ENCODE data around the gene MSMP.
A peak's percentile ranks its signal among the peaks of the same experiment; 100 is the strongest.

The MSMP gene

DNA sequence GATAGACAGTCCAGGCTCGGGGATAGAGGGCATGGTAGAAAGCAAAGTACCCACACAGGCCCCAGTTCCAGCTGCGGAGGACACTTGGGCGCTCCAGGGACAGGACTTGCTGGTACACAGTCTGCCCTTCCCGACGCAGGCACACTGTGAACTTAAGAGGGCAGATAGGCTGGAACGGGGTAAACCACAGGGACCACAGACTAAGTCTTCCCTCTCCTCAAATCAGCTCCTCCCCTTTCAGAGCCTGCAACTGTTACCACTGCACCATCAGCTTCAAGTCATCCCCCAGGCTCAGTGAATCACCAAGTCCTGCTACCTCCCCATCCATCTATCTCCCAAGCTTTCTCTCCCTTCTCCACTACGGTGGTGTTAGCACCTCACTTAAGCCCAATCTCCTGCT lies 12.3 kb downstream of the MSMP start:
- no peak for DNase-seq

DNA sequence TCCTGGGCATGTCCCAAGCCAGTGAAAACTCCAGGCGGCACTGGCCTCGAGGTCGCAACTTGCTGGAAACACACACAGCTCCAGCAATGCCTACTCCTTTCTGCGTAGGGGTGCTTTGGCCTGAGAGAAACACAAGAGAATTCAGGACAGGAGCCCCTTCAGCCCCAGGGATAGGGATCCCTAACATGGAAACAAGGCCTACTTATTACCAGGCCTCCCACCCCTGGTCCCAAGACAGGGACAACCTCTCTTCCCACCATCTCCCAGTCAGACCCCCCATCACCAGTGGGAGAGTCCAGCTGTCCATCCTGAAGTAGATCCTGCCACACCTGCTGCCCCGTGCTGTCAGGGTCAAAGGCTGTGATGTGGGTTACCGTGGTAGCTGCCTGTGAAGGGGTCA lies 13.8 kb downstream of the MSMP start:
- DNase-seq, result no peak

DNA sequence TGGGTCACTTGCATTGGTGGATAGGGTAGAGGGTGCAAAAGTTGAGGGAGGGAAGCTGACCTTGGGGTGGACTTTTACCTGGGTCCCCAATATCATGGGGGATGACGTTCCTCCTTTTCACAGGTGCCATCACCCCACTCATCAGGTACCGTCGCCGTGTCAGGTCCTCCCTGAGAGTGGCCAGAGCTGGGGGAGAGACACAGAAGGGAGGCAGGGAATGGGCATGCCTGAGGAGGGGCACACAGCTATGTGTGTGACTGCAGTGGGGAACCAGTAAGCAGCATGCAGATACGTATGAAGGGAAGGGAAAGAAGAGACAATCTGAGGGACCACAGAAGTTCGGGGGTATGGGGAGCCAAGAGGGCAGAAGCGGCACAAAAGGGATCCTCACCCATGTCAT lies 15.2 kb downstream of the MSMP start:
- no peak for DNase-seq

DNA sequence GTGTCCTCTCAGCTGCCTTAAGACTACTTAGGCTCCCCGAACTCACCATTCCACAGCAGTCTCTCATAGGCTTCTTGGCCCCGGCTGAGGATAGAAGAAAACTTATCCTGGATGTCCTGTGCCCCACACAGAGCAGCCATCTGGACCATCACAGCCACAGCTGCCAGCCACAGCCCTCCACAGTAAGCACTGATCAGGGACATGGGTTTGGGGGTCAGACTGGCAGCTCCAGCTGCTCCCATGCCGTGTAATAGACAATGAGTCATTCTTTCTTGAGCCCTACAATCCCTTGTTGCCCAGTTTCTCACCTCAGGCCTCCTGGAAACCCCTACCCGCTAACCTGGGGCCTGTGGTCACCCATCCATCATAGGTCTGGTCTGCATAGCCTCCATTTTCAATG lies 15.9 kb downstream of the MSMP start:
- no peak for DNase-seq

DNA sequence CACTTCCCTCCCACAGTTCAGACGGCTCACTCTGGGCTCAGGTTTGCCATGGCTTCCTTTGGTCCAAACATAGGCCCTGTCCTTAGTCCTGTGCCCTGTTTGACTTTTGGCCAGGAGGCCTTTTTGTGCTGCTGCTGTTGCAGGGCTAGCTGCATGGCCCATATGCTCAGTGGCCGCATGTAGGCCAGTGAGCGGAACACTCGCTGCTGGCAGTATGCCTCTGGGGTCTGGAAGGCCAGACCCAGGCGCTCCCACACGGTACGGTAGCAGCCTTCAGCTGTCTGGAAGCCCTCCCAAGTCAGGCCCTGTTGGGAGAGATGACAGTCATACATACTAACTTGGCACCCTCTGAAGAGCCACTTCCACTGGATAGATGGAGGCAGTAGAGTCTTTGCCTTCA lies 16.9 kb downstream of the MSMP start:
- no peak for DNase-seq

DNA sequence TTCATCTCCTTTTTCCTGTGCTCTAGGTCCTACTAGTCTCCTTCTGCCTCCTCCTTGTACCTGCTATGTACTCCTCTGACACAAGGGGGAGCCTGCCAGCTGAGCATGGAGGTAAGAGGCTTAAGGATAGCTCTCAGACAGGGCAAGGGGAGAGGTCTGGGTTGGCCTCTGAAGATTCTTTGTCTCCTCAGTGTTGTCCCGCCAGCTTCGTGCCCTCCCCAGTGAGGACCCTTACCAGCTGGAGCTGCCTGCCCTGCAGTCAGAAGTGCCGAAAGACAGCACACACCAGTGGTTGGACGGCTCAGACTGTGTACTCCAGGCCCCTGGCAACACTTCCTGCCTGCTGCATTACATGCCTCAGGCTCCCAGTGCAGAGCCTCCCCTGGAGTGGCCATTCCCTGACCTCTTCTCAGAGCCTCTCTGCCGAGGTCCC lies 17.9 kb downstream of the MSMP start:
- peak; percentile 82 for DNase-seq

DNA sequence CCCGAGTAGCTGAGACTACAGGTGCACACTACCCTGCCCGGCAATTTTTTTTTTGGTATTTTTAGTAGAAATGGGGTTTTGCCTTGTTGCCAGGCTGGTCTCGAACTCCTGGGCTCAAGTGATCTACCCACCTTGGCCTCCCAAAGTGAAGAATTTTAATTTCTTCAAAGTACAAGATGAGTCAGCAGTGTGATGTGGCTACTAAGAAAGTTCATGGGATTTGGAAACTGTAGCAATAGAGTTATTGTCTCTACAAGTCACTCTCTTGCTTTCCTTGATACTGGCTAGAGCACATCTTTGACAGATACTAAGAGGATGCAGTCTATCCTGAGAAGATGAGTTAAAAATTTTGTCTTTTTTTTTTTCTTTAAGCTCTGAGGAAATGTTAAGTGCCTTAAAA lies 20.0 kb downstream of the MSMP start:
- DNase-seq, result no peak

DNA sequence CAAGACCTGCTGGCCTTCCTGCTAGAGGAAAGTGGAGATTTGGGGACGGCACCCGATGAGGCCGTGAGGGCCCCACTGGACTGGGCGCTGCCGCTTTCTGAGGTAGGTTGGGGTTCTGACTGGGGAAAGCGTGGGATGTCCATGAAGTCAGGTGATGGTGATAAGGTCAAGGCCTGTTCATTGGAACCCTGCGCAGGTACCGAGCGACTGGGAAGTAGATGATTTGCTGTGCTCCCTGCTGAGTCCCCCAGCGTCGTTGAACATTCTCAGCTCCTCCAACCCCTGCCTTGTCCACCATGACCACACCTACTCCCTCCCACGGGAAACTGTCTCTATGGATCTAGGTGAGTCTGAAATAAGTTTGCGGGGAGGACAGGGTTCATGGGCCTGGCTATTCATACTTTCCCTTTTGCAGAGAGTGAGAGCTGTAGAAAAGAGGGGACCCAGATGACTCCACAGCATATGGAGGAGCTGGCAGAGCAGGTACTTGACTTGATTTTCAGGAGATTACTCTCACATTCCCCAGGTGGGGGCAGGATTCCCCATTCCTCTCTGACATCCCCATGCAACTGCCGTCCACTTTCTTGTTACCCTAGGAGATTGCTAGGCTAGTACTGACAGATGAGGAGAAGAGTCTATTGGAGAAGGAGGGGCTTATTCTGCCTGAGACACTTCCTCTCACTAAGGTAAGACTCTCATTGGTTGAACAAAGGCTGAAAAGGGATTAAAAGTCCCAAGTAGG lies 21.1 kb downstream of the MSMP start:
- DNase-seq, result peak; percentile 45

DNA sequence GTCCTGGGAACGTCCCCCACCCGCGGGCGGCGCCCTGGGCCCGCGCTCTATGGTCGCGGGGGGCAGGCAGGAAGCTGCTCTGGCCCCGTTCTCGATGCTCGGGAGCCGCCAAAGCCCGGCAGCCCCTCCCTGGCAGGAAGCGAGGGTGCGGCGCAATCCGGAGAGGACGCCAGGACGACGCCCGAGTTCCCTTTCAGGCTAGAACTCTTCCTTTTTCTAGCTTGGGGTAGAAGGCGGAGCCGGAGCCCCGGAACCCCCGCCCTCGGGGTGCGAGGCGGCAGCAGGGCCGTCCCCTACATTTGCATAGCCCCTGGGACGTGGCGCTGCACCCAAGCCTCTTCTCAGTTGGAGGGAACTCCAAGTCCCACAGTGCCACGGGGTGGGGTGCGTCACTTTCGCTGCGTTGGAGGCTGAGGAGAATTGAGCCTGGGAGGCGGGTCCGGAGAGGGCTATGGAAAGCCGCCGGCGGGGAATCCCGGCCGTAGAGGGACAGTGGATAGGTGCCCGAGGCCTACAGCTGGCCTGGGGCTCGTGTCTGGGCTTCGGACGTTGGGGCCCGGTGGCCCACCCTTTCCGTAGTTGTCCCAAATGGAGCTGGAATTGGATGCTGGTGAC lies 21.8 kb downstream of the MSMP start, which contains the start of the genes CREB3 and TLN1:
CREB3 (plus strand) TSS at position 482 of the 615 bp plus-strand sequence; CDS start at position 589, 107 bp downstream.
TLN1 (minus strand) TSS at position 11 of the 615 bp plus-strand sequence. CDS start 6,501 bp downstream, outside the sequence.
- DNase-seq, result peak; percentile 98

DNA sequence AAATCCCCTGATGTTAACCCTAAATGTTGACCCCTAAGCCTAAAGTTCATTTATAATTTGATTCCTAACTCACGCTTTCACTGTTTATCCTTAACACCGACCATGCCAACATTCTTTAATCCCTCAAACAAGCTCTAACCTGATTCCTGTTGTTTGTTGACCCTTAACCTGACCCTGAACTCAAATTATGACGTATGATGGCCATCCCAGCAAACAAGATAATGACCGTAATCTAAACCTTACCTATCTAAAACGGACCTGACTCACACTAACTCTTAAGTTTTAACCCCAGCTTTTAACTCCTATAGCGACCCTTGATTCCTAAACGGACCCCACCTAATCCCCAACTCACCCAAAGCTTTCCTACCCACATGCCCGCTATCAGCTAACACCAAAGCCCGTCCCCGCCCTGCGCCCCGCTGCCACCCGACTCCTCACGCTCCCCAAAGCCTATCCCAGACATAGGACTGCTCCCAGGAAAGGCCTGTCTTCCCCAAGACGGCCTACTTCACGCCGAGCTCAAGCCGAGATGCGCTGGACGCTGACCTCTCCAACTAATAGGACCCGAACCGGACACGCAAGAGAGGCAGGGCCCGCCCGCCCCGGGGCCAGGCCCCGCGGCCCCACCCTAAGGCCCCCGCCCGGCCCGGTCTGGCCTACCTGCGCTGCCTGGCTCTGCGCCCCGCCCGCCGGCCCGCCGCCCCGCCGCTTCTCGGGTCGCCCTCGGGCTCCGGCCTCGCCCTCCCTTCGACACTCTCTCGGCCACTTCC lies 22.5 kb downstream of the MSMP start:
- no peak for DNase-seq

DNA sequence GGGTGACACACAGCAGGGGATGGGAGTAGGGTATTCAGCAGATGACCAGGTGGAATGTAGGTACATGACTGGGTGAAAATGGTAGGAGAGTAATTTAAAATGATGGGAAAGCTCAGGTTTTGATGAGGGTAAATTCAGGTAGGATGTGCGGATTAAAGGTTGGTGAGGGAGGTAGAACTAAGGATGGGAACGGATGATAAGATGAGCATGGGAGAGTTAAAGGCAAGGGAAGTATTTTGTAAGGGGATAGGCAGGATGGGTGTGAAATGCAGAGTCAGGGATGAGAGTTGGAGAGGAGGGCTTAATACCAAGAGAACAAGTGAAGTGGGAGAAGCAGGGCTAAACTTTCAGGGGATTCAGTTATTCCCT lies 23.6 kb downstream of the MSMP start:
- no peak for DNase-seq

DNA sequence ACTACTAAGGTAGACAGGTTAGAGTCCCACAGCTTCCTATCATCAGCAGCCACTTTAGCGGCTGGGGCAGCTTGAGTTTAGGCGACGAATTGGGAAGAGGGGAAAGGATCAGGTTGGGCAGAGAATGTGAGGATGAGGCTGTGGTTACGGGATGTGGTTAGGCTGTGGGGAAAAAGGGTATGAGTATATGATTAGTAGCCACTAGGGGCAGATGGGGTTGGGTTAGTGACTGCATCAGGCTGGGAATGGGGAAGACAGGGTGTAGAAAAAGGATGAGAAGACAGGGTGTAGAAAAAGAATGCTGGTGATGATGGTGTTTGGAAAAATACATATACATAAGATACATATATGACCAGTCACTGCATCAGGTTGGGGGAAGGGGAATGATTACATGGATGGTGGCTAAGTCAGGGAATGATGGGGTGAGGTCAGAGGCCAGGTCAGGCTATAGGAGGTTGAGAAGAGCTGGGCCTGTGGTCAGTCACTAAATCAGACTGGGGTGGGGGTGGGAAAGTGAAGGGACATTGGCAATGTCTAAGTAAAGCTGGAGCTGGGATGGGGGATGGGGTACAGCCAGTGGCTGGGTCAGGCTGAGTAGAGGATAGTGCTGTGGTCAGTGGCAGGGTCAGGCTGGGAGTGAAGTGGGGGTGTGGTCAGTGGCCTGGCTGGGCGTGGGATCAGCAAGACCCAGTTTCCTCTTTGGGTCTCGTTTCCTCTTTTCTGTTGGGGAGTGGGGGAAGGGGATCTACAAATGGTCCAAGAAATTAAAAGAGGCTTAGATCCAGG lies 24.2 kb downstream of the MSMP start:
- DNase-seq, result peak; percentile 61

DNA sequence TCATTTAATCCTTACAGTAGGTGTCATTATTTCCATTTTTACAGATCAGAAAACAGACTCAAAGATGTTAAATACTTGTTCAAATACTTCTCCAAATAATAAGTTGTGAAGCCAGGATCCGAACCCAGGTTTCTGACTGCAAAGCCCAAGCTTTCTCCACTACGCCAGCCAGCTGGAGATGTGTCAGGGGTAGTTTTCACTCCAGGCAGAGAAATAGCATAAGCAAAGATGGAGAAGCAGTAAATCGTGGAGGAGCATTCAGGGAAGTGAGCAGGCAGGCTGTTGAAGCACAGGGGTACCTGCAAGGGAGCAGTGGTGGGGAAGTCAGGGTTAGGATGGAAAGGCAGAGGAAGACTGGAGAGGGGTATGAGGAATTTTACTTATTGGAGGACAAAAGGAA lies 25.0 kb downstream of the MSMP start:
- no peak for DNase-seq

DNA sequence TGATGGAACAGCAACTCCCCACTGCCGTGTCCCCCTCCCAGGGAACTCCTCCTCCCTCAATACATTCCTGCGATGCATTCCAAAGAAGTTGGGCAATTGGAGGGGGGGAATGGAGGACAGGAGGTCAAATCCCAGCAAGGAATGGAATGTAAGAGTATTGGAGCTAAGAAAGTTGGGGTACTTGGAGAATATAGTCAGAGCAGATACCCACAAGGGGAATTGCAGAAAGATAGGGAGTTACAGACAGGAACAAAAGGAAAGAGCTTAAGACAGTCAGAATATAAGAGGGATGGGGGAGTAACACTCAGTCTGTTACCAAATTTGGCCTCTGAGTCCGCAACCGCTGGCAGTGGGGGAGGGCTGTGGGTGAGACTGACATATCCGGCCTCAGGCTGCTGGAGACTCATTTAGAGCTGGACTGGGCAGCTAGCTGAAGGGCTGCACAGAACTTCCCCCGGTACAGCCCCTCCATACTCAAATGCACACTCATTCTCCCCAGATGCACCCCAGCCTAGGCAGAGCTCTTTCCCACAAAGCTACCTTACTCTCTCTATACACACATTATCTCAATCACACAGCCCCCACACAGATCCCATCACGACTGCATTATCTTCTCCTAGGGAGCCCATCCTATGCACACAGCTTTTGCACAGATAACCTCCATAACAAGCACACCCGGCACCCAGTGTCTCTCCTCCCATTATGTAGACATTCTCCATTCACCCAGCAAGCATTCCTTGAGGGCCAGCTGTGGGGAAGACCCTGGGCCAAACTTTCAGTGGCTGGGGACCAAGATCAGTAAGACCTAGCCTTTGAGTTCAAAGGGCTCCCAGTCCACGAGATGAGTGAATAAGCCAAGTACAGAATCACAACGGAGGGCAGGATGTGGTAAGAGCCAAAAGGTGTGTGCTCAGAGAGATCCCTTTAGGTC lies 25.8 kb downstream of the MSMP start:
- DNase-seq, result peak; percentile 50

DNA sequence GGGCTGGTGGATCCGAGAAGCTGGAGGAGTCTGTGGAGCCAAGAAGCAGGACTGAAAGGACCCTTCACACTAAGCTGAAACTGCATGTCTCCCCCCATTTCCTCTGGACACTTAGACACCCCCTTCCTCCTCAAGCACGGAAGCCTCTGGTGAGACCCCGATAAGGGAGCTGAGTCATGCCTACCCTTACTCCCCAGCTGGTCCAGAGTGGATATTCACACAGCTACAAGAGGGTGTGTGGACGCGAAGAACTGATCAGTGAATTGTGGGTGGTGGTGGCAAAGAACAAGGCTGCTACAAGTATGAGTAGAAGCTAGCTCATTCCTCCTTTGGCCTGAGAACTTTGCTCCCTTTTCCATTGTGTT lies 26.4 kb downstream of the MSMP start:
- DNase-seq, result no peak

DNA sequence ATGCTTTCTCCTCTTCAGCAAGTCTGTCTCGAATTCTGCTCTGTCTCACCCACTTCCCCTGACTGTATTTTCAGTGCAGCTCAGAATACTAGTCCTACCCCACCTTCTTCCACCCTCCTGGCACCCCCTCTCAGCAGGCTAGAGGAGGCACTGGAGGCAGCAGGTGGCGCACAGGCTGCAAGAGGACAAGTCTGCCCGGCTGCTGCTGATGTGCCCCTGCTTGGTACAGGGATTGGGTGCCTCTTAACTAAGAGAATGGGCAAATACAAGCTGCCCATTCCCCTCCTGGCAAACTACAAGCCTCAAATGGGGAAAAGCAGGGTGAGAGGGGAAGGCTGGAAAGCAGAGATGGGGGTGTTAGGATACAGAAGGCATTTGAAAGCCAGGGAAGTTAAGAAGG lies 27.1 kb downstream of the MSMP start:
- DNase-seq, result peak; percentile 38

DNA sequence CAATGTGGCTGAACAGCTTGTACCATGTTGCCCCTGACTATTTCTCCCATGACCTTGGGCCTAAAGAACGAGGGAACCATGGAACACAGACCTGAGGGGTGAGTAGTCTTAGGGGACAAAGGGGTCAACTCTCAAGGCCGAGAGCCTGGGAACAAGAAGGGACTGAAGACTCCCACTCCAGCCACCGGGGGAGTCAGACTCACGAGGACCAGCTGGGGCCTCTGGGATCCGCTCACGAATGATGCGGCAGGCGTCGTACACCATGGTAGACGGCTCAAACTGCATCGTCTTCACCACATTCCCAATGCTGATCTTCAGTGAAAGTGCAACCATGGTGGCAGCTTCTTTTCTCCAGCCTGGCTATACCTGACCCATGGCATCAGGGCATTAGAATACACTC lies 28.7 kb downstream of the MSMP start:
- DNase-seq, result no peak

DNA sequence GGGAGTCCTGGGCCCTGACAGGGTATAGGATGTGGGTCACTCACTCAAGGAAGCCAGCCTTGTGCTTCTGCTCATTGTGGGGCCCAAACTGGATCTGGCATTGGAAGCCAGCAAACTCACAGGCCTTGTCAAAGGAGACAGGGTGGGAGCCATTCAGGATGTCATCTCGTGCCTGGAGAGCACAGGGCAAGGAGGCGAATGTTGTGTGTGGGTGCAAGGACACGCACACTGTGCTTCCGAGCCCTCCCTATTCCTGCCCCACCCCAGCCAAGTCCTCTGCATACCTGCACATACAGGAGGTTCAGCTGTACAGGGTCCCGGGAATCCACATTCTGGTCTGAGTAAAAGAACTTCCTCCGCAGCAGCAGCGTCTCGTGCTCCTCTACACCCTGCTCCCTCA lies 30.2 kb downstream of the MSMP start:
- no peak for DNase-seq

DNA sequence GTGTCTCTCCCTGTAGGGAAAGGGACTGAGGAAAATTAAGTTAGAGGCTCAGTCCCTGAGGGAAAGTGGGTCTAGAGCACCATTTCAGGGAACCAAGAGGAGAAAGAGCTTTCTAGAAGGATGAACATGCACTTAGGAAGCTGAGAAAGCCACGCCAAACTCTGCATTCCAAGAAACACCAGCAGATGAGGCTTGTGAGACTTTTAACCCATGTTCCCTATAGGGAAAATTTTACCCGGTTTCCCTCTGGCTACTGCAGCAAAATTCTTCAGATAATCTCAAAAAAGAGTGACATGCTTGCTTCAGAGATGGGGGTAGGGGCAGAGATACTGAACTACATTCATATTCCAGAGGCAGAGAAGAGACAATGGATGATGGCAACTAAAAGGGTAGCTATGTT lies 30.6 kb downstream of the MSMP start:
- DNase-seq, result no peak

DNA sequence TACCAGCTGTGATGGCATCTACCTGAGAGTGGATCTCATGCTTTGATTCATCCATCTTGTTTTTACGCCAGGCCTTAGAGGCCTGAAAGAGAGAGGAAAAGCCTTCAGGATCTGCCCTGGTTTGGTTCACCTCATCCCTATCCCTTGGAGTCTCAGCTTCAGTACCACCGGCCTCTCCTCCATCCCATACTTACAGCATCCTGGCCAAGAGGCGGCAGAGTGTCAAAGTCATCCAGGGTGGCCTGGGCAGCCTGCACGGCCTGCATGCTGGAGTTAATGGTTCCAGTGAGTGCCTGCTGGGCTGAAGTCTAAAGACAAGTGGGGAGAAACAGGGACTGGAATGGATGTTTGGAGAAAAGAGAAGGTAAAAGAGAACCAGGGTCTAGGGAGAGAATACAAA lies 34.5 kb downstream of the MSMP start:
- no peak for DNase-seq

DNA sequence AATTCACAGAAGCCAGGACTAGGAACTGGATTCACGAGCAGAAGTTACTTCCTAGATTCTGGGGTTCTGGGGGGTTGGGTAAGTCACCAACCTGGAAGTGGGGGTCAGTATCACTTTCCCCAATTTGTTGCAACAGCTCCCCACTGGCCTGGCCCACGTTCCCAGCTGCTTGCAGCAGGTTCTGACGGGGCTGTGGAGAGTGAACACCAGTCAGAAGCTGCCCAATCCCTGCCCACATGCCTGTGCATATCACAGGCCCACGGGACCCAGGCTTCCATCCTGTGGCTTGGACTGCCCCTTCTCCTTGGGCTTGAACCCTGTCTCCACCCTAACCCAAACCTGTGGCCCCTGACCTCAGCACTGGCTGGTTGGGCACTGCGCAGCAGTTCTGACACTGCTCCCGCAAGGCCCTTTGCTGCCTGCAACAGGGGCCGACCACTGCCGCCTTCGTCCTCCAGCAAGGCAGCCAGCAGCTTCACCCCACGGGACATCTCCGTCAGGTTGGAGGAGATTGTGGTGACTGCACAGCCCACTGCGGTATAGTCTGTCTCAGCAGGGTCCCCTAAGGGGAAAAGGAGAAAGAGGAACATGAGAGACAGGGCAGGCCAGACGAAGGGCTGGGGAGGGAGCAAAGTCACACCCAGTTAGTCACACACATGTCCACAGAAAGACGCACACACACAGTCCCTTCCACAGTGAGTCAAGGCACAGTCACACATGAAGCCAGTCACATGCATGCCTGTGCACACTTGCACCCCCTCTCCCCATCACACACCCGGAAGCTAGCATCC lies 35.2 kb downstream of the MSMP start:
- DNase-seq, result no peak
